Fibroblast of lung (primary cell): ENCODE data around the gene ZNF14. TPM values are rescaled to one million over a fixed set of nuclear protein-coding genes. Genes with fewer than 3 reads are reported as not detected.
"Not testable (repeated sequence)": the region's sequence is repeated elsewhere in the genome, so short reads cannot be mapped to it uniquely, and the experiment has no call there.

ENCODE experiments used
- DNase-seq, 2 donors: peaks; one replicate each; pipeline versions ENCODE4 v3.0.0 to v3.0.0-alpha.2; 2010; ENCODE audit warnings: low read depth in 2 of 2
- H2AFZ ChIP-seq: 2 replicates; pipeline ENCODE4 v1.5.1; 2012; ENCODE audit warnings: low read length, control low read depth, inconsistent platforms
- H3K27ac ChIP-seq: 2 replicates; pipeline ENCODE4 v1.5.1; 2011; ENCODE audit warnings: low read length, control low read depth; ENCODE audit not compliant: insufficient read depth
- H3K27me3 ChIP-seq: 2 replicates; pipeline ENCODE4 v1.5.1; 2011; ENCODE audit warnings: mild to moderate bottlenecking, low read length; ENCODE audit not compliant: control insufficient read depth, insufficient read depth
- H3K36me3 ChIP-seq: 2 replicates; pipeline ENCODE4 v1.5.1; 2011; ENCODE audit warnings: low read length; ENCODE audit not compliant: control insufficient read depth, insufficient read depth
- H3K4me1 ChIP-seq: 2 replicates; pipeline ENCODE4 v1.5.1; 2011; ENCODE audit warnings: low read length; ENCODE audit not compliant: control insufficient read depth, insufficient read depth; ENCODE audit errors: extremely low read depth
- H3K4me2 ChIP-seq: 2 replicates; pipeline ENCODE4 v1.5.1; 2011; ENCODE audit warnings: low read length, control low read depth; ENCODE audit not compliant: insufficient read depth; ENCODE audit errors: extremely low read depth
- H3K4me3 ChIP-seq, 4 experiments: fragments of 200-600 bp in 1 of 4; sonication (generic) in 1 of 4; replicated peaks in 1 of 4; 2 replicates each; pipeline ENCODE4 v1.5.1; 2011 to 2016; ENCODE audit warnings: low read length in 4 of 4, low read depth in 3 of 4, mild to moderate bottlenecking in 3 of 4, control low read depth in 2 of 4, inconsistent platforms in 1 of 4, mixed read lengths in 1 of 4; ENCODE audit not compliant: insufficient read depth in 1 of 4; ENCODE audit errors: control extremely low read depth in 1 of 4
- H3K79me2 ChIP-seq: 2 replicates; pipeline ENCODE4 v1.5.1; 2012; ENCODE audit warnings: mild to moderate bottlenecking, low read length, inconsistent platforms; ENCODE audit not compliant: control insufficient read depth, insufficient read depth
- H3K9ac ChIP-seq: 2 replicates; pipeline ENCODE4 v1.5.1; 2011; ENCODE audit warnings: mild to moderate bottlenecking, low read length, control low read depth; ENCODE audit not compliant: insufficient read depth
- H3K9me3 ChIP-seq: 2 replicates; pipeline ENCODE4 v1.5.1; 2012; ENCODE audit warnings: low read depth, low read length; ENCODE audit not compliant: control insufficient read depth, insufficient read depth
- H4K20me1 ChIP-seq: 2 replicates; pipeline ENCODE4 v1.5.1; 2011; ENCODE audit warnings: low read length; ENCODE audit not compliant: control insufficient read depth, insufficient read depth; ENCODE audit errors: extremely low read depth
- EZH2 ChIP-seq: IDR thresholded peaks from 2 replicates; pipeline ENCODE4 v1.5.1; 2012; ENCODE audit warnings: low read length, control low read depth, mild to moderate bottlenecking; ENCODE audit errors: missing control alignments
- polyA plus RNA-seq, 2 donors: library from polyadenylated mRNA; depleted of rRNA in 1 of 2; stranded (reverse) in 1 of 2; unstranded in 1 of 2; fragments of >200 nt; gene quantifications; 2 replicates each; pipeline ENCODE4 v1.2.1, GENCODE V29; 2011 to 2012; ENCODE audit warnings: missing spikeins in 1 of 2
- total RNA-seq: library from RNA; depleted of rRNA; stranded (reverse); fragments of >200 nt; gene quantifications from 2 replicates; pipeline ENCODE4 v1.2.1, GENCODE V29; 2014
- TF ChIP-seq, protein P1 (sequence below), 2 donors: IDR thresholded peaks in 1 of 2; conservative IDR thresholded peaks in 1 of 2; 1 replicate in 1 of 2; 2 replicates in 1 of 2; pipeline ENCODE4 v1.5.1; 2011 to 2012; ENCODE audit warnings: low read length in 2 of 2, control low read depth in 1 of 2, inconsistent platforms in 1 of 2, low read depth in 1 of 2, mild to moderate bottlenecking in 1 of 2

Gene ZNF14
- total and polyA plus RNA-seq, 2 donors (not counting 1 experiment from before 2014, with no cell fraction given): 3.7 to 7.9 TPM

GRCh38 chr19:19711306-19711933 is 21.5 kb downstream of the ZNF14 start:
- H3K79me2 ChIP-seq: no peaks in the 10 kb centered on the region
- H2AFZ ChIP-seq: no peak overlapping the region
- H3K4me1 ChIP-seq: no peaks in the 10 kb centered on the region
- H3K4me2 ChIP-seq: no peak overlapping the region
- peaks cover 4% of the 10 kb centered on the region for H3K36me3 ChIP-seq
- no peak overlapping the region for H3K9ac ChIP-seq
- DNase-seq: no peak
- H3K4me3 ChIP-seq: no peak overlapping the region
- no peaks in the 10 kb centered on the region for H3K27me3 ChIP-seq
- TF ChIP-seq EZH2: no peak
- TF ChIP-seq, protein P1, sequence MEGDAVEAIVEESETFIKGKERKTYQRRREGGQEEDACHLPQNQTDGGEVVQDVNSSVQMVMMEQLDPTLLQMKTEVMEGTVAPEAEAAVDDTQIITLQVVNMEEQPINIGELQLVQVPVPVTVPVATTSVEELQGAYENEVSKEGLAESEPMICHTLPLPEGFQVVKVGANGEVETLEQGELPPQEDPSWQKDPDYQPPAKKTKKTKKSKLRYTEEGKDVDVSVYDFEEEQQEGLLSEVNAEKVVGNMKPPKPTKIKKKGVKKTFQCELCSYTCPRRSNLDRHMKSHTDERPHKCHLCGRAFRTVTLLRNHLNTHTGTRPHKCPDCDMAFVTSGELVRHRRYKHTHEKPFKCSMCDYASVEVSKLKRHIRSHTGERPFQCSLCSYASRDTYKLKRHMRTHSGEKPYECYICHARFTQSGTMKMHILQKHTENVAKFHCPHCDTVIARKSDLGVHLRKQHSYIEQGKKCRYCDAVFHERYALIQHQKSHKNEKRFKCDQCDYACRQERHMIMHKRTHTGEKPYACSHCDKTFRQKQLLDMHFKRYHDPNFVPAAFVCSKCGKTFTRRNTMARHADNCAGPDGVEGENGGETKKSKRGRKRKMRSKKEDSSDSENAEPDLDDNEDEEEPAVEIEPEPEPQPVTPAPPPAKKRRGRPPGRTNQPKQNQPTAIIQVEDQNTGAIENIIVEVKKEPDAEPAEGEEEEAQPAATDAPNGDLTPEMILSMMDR (conservative IDR thresholded peaks at IDR 0.05 in 1 of 2, IDR thresholded peaks at IDR 0.05 in 1 of 2; ENCODE audit: low read depth in 1 of 2, low read length in 2 of 2): no peak
- H4K20me1 ChIP-seq: no peaks in the 10 kb centered on the region
- no peak overlapping the region for H3K27ac ChIP-seq
- H3K9me3 ChIP-seq: peaks cover 11% of the 10 kb centered on the region

DNA sequence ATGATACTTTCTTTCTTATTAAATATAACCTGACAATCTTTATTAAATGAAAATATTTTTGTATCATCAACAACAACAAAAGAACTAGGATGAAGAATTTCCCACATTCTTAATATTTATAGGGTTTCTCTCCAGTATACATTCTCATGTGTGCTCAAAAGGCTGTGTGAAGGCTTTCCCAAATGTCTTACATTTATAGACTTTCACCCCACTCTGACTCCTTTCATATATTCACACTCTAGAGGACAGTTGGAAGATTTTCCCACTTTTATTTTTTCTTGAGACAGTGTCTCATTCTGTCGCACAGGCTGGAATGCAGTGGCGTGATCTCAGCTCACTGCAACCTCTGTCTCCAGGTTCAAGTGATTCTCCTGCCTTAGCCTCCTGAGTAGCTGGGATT is 22.4 kb downstream of the ZNF14 start:
- H2AFZ ChIP-seq: no peak overlapping the region
- no peaks in the 10 kb centered on the region for H3K27me3 ChIP-seq
- no peaks in the 10 kb centered on the region for H3K79me2 ChIP-seq
- H3K4me2 ChIP-seq: no peak overlapping the region
- no peaks in the 10 kb centered on the region for H3K4me1 ChIP-seq
- no peaks in the 10 kb centered on the region for H4K20me1 ChIP-seq
- peaks cover 11% of the 10 kb centered on the region for H3K9me3 ChIP-seq
- no peak overlapping the region for H3K9ac ChIP-seq
- DNase-seq: no peak
- H3K36me3 ChIP-seq: peaks cover 4% of the 10 kb centered on the region
- no peak overlapping the region for H3K4me3 ChIP-seq
- TF ChIP-seq, protein P1 (conservative IDR thresholded peaks at IDR 0.05 in 1 of 2, IDR thresholded peaks at IDR 0.05 in 1 of 2; ENCODE audit: low read depth in 1 of 2, low read length in 2 of 2): no peak
- no peak for TF ChIP-seq EZH2
- H3K27ac ChIP-seq: no peak overlapping the region

DNA sequence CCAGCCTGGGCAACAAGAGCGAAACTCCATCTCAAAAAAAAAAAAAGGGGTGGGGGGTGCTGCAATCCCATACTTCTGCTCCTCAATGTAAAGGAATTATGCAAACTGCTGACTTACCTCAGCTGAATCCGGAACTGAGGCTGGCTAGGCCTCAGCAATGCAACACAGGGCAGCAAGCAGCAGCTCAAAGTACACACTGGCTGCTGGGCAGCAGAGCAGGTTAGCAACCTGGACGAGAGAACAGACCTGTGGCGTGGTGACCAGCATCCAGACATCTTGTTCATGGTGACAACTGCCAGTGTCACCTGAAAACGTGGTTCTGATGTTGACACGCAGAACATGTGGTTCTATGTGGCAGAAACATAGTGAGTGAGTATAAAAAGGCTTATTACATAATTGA is 28.1 kb downstream of the ZNF14 start:
- no peak overlapping the region for H3K4me3 ChIP-seq
- no peak overlapping the region for H3K9ac ChIP-seq
- H3K79me2 ChIP-seq: no peaks in the 10 kb centered on the region
- no peak overlapping the region for H3K27ac ChIP-seq
- DNase-seq: no peak
- no peaks in the 10 kb centered on the region for H3K36me3 ChIP-seq
- no peaks in the 10 kb centered on the region for H3K27me3 ChIP-seq
- no peak overlapping the region for H2AFZ ChIP-seq
- no peak for TF ChIP-seq EZH2
- TF ChIP-seq, protein P1 (conservative IDR thresholded peaks at IDR 0.05 in 1 of 2, IDR thresholded peaks at IDR 0.05 in 1 of 2; ENCODE audit: low read depth in 1 of 2, low read length in 2 of 2): no peak
- H4K20me1 ChIP-seq: no peaks in the 10 kb centered on the region
- no peaks in the 10 kb centered on the region for H3K4me1 ChIP-seq
- no peak overlapping the region for H3K4me2 ChIP-seq
- H3K9me3 ChIP-seq: peaks cover 4% of the 10 kb centered on the region

DNA sequence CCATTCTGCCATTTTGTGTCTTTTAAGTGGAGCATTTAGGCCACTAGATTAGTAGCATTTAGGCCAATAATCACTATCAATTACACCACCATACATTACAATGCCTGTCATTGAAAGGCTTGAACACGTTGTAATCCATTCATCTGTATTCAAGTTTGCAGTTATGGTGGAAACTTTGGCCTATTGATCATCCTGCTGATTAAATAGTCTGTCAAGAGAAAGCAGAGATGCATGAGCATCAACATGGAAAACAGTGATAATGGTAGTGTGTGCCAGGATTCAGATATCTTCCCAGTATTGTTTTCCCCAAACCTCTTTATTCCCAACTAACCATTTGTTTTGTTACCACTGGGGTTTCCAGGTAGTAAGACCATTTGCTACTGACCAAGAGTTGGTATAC is 32.4 kb downstream of the ZNF14 start:
- DNase-seq, H2AFZ ChIP-seq, H3K9me3 ChIP-seq, H3K79me2 ChIP-seq, H3K27me3 ChIP-seq, H3K4me3 ChIP-seq, H3K4me2 ChIP-seq, H3K4me1 ChIP-seq, H3K9ac ChIP-seq, H3K36me3 ChIP-seq, H3K27ac ChIP-seq, H4K20me1 ChIP-seq: not testable (repeated sequence)
